Urinary bladder (tissue), 4 donors: Measurements from ENCODE around the gene TMEM154. TPM values are rescaled to one million over a fixed set of nuclear protein-coding genes. Genes with fewer than 3 reads are reported as not detected.
A peak's percentile ranks its signal among the peaks of the same experiment; 100 is the strongest.

Experiments
- DNase-seq: peaks from one replicate; pipeline ENCODE4 v3.0.0-alpha.2; 2015; ENCODE audit errors: extremely low spot score
- H3K27ac ChIP-seq: one replicate; pipeline ENCODE4 v1.5.1; 2013; ENCODE audit warnings: low read depth, mild to moderate bottlenecking, moderate library complexity
- H3K36me3 ChIP-seq: one replicate; pipeline ENCODE4 v1.6.1; 2013; ENCODE audit warnings: mild to moderate bottlenecking, moderate library complexity; ENCODE audit not compliant: insufficient read depth
- H3K4me1 ChIP-seq: one replicate; pipeline ENCODE4 v1.6.1; 2013; ENCODE audit warnings: mild to moderate bottlenecking, moderate library complexity; ENCODE audit not compliant: insufficient read depth
- H3K4me3 ChIP-seq: one replicate; pipeline ENCODE4 v1.5.1; 2013; ENCODE audit warnings: low read depth, low read length
- WGBS: extraction: QIAGEN DNeasy Blood & Tissue Kit; methylation state at CpG from one replicate; pipeline ENCODE4 v1.1.7; 2013; 5-methylcytosine and 5-hydroxymethylcytosine counted together
- polyA plus RNA-seq: library from polyadenylated mRNA; stranded (reverse); fragments of 200-250 nt; gene quantifications from one replicate; pipeline ENCODE4 v1.2.3, GENCODE V29; 2013
- total RNA-seq: library from RNA; depleted of rRNA; stranded (reverse); fragments of >200 nt; gene quantifications from one replicate; pipeline ENCODE4 v1.2.3, GENCODE V29; 2014
- donor health status: healthy with polysubstance abuse.
- donor health status: healthy.

TMEM154 gene
- total RNA-seq (17.2 TPM), polyA plus RNA-seq (2.0 TPM)

- WGBS: 9% methylated on average over 32 of the region's 32 CpGs
- peak within 1 kb of the TSS; percentile 69 for H3K27ac ChIP-seq
- no peaks in the 10 kb centered on the region for H3K36me3 ChIP-seq
- H3K4me3 ChIP-seq: peak within 1 kb of the TSS; percentile 52
- H3K4me1 ChIP-seq: no peaks in the 10 kb centered on the region
- peak; percentile 45 for DNase-seq
Measured at GRCh38 chr4:152679414-152680281, at the start of gene TMEM154. TSS of gene TMEM154 (minus strand) at chr4:152679997. CDS start at chr4:152679933, 64 bp downstream.

GRCh38 chr4:152729466-152729865 lies 49.7 kb upstream of the TMEM154 start:
- H3K4me3 ChIP-seq: no peak overlapping the region
- no peak for DNase-seq
- no peaks in the 10 kb centered on the region for H3K36me3 ChIP-seq
- H3K4me1 ChIP-seq: no peaks in the 10 kb centered on the region
- H3K27ac ChIP-seq: no peak overlapping the region
- WGBS: 31% methylated on average over 2 of the region's 2 CpGs

- Histone ChIP-seq H3K4me3 (no peak overlapping the region), H3K4me1 (no peaks in the 10 kb centered on the region), H3K36me3 (no peaks in the 10 kb centered on the region), H3K27ac (no peak overlapping the region)
- WGBS: 93% methylated on average over 1 of the region's 1 CpG
- DNase-seq: no peak
Measured at GRCh38 chr4:152728343-152728742, 48.5 kb upstream of the TMEM154 start.

GRCh38 chr4:152727784-152728183 lies 48.0 kb upstream of the TMEM154 start:
- 45% methylated on average over 1 of the region's 1 CpG for WGBS
- Histone ChIP-seq H3K36me3 (no peaks in the 10 kb centered on the region), H3K4me3 (no peak overlapping the region), H3K27ac (no peak overlapping the region), H3K4me1 (no peaks in the 10 kb centered on the region)
- no peak for DNase-seq

GRCh38 chr4:152724494-152724893 lies 44.7 kb upstream of the TMEM154 start:
- WGBS: 76% methylated on average over 5 of the region's 5 CpGs
- H3K36me3 ChIP-seq: no peaks in the 10 kb centered on the region
- no peaks in the 10 kb centered on the region for H3K4me1 ChIP-seq
- H3K4me3 ChIP-seq: no peak overlapping the region
- no peak overlapping the region for H3K27ac ChIP-seq
- no peak for DNase-seq

GRCh38 chr4:152723236-152723635 lies 43.4 kb upstream of the TMEM154 start:
- Histone ChIP-seq H3K4me1 (no peaks in the 10 kb centered on the region), H3K36me3 (no peaks in the 10 kb centered on the region), H3K27ac (no peak overlapping the region), H3K4me3 (no peak overlapping the region)
- no peak for DNase-seq
- WGBS: 74% methylated on average over 3 of the region's 3 CpGs

GRCh38 chr4:152719801-152720556 lies 40.2 kb upstream of the TMEM154 start:
- WGBS: 71% methylated on average over 24 of the region's 24 CpGs
- no peak for DNase-seq
- no peak overlapping the region for H3K4me3 ChIP-seq
- no peaks in the 10 kb centered on the region for H3K36me3 ChIP-seq
- no peak overlapping the region for H3K27ac ChIP-seq
- no peaks in the 10 kb centered on the region for H3K4me1 ChIP-seq

GRCh38 chr4:152719291-152719690 lies 39.5 kb upstream of the TMEM154 start:
- no peak overlapping the region for H3K27ac ChIP-seq
- no peak overlapping the region for H3K4me3 ChIP-seq
- H3K36me3 ChIP-seq: no peaks in the 10 kb centered on the region
- no peaks in the 10 kb centered on the region for H3K4me1 ChIP-seq
- no peak for DNase-seq
- WGBS: 91% methylated on average over 1 of the region's 1 CpG

GRCh38 chr4:152715076-152715475 lies 35.3 kb upstream of the TMEM154 start:
- 93% methylated on average over 6 of the region's 6 CpGs for WGBS
- Histone ChIP-seq H3K36me3 (no peaks in the 10 kb centered on the region), H3K27ac (no peak overlapping the region), H3K4me3 (no peak overlapping the region), H3K4me1 (no peaks in the 10 kb centered on the region)
- DNase-seq: no peak

- Histone ChIP-seq H3K4me3 (no peak overlapping the region), H3K4me1 (no peaks in the 10 kb centered on the region), H3K27ac (no peak overlapping the region), H3K36me3 (no peaks in the 10 kb centered on the region)
- WGBS: 61% methylated on average over 2 of the region's 2 CpGs
- no peak for DNase-seq
Measured at GRCh38 chr4:152713951-152714705, 34.3 kb upstream of the TMEM154 start.

GRCh38 chr4:152709675-152710438 lies 30.1 kb upstream of the TMEM154 start:
- Histone ChIP-seq H3K4me3 (no peak overlapping the region), H3K4me1 (peaks cover 3% of the 10 kb centered on the region), H3K27ac (peak overlapping the region; percentile 53), H3K36me3 (no peaks in the 10 kb centered on the region)
- peak; percentile 39 for DNase-seq
- WGBS: 80% methylated on average over 6 of the region's 6 CpGs

- Histone ChIP-seq H3K27ac (no peak overlapping the region), H3K36me3 (no peaks in the 10 kb centered on the region), H3K4me3 (no peak overlapping the region), H3K4me1 (peaks cover 3% of the 10 kb centered on the region)
- WGBS: 58% methylated on average over 4 of the region's 4 CpGs
- no peak for DNase-seq
Measured at GRCh38 chr4:152708796-152709195, 29.0 kb upstream of the TMEM154 start.

- peaks cover 3% of the 10 kb centered on the region for H3K4me1 ChIP-seq
Measured at GRCh38 chr4:152708361-152708760, 28.6 kb upstream of the TMEM154 start.

More at GRCh38 chr4:152708361-152708760, 28.6 kb upstream of the TMEM154 start:
- H3K36me3 ChIP-seq: no peaks in the 10 kb centered on the region
- 41% methylated on average over 1 of the region's 1 CpG for WGBS
- no peak overlapping the region for H3K27ac ChIP-seq
- H3K4me3 ChIP-seq: no peak overlapping the region
- peak; percentile 53 for DNase-seq
